Ishikawa (cell line): Measurements from ENCODE around the gene C10orf88.

Source experiments
- EGR1 ChIP-seq: IDR thresholded peaks from 2 replicates; pipeline ENCODE4 v1.6.1; 2012
- EP300 ChIP-seq: IDR thresholded peaks from 2 replicates; pipeline ENCODE4 v1.6.1; 2012; ENCODE audit warnings: borderline replicate concordance
- FOXM1 ChIP-seq: IDR thresholded peaks from 2 replicates; pipeline ENCODE4 v1.6.1; 2012; ENCODE audit warnings: low read depth, borderline replicate concordance
- RAD21 ChIP-seq: IDR thresholded peaks from 2 replicates; pipeline ENCODE4 v1.6.1; 2012; ENCODE audit warnings: low read depth
- ZBTB7A ChIP-seq: IDR thresholded peaks from 2 replicates; pipeline ENCODE4 v1.6.1; 2012; ENCODE audit warnings: low read depth
- TF ChIP-seq, protein P1 (sequence below): IDR thresholded peaks from 2 replicates; pipeline ENCODE4 v1.6.1; 2012
- TF ChIP-seq, protein P2 (sequence below): IDR thresholded peaks from 2 replicates; pipeline ENCODE4 v1.6.1; 2012

DNA sequence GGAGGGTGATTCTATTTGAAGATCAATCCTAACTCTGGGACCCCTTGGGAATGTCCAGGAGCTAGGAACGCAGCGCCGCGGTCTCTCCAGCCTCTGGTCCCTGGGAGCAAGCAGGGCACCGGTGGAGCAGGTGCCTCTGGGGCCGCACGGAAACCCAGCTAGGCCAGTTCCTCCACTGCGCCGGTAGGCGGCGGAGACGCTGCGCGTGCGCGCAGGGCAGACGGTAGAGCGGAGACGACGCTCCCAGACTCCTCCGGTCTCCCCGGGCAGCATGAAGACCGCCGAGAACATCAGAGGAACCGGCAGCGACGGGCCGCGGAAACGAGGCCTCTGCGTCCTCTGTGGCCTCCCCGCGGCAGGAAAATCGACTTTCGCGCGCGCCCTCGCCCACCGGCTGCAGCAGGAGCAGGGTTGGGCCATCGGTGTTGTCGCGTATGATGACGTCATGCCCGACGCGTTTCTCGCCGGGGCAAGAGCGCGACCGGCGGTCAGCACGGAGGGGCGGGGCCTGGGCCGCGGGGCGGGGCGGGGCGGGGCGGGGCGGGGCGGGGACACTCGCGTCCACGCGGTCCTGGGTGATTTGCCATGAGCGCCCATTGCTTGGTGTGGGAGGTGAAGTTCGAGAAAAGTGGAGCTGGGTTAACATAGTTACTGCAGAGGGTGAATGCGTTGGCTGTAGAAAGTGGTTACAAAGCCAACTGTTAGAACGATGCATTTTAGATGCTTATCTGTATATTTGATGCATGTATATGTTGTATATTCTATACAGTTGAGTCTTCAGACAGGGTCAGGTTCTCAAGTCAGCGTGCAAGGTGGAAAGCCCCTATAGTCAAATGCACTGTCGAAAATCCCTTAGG is 26.4 kb upstream of the C10orf88 start, which contains the start of gene PSTK:
- TF ChIP-seq EGR1 (no peak), EP300 (peak; percentile 41; the same call in 1 of the 2 replicates), RAD21 (peak; percentile 47; the same call in 1 of the 2 replicates), FOXM1 (no peak), ZBTB7A (peak; percentile 34; the same call in 1 of the 2 replicates)
- TF ChIP-seq, protein P1, sequence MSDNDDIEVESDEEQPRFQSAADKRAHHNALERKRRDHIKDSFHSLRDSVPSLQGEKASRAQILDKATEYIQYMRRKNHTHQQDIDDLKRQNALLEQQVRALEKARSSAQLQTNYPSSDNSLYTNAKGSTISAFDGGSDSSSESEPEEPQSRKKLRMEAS, result peak; percentile 90
- TF ChIP-seq, protein P2, sequence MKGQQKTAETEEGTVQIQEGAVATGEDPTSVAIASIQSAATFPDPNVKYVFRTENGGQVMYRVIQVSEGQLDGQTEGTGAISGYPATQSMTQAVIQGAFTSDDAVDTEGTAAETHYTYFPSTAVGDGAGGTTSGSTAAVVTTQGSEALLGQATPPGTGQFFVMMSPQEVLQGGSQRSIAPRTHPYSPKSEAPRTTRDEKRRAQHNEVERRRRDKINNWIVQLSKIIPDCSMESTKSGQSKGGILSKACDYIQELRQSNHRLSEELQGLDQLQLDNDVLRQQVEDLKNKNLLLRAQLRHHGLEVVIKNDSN, result peak; percentile 1; the same call in 1 of the 2 replicates
